GM12874 (cell line): ENCODE measurements around the gene DNASE1L1.

Experiments used
- CTCF ChIP-seq: IDR thresholded peaks from 2 replicates; pipeline ENCODE4 v1.5.1; 2011; ENCODE audit warnings: low read depth, mild to moderate bottlenecking, control low read depth, low read length, moderate library complexity; ENCODE audit not compliant: insufficient read depth

The DNASE1L1 gene

DNA sequence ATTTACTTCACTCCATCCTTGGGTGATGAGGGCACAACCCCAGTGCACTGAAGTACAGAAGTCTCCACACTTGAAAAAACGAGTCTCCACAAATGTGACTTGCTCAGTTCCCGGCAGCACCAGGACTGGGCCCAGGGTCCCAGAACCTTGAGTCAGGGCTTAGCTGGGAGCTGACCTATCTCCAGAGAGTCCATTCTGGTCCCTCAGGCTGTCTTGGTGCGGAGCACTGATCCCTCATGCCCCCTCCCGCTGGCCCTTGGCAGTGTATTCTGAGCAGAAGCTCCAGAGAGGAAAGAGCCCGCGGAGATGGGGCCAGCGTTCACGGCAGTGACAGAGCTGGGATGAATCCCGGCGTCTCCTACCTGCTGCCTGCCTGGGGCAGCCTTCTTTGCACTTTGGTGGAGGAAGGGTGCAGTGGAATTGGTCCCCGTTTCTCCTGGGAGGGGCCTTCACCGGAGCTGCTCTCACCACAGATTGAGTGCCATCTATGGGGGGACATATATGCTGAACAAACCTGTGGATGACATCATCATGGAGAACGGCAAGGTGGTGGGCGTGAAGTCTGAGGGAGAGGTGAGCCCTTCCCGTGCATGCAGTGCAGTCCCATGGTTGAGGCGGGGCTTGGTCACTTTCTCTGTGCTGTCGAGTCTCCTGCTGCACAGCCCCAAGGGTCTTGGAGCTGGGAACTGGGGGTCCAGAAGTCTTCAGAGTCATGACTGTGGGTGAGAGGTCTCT, 31.7 kb upstream of the DNASE1L1 start:
- no peak for TF ChIP-seq CTCF

DNA sequence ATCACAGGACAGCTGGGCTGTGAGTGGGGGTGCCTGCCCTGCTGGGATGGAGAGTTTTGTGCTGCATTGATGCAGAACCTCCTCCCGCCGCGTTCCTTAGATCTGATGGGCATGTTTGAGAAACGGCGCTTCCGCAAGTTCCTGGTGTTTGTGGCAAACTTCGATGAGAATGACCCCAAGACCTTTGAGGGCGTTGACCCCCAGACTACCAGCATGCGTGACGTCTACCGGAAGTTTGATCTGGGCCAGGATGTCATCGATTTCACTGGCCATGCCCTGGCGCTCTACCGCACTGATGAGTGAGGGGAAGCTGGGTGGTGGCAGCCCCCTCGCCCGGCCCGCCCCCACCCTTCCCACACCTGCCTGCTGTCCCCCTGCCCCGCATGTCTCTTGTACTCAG, 30.8 kb upstream of the DNASE1L1 start:
- no peak for TF ChIP-seq CTCF

GRCh38 chrX:154437971-154438893, 29.2 kb upstream of the DNASE1L1 start:
- no peak for TF ChIP-seq CTCF

GRCh38 chrX:154436983-154437752, 28.1 kb upstream of the DNASE1L1 start, which contains the start of gene GDI1:
TSS of gene GDI1 (plus strand) at chrX:154437154. CDS start at chrX:154437255, 101 bp downstream.
- no peak for TF ChIP-seq CTCF

DNA sequence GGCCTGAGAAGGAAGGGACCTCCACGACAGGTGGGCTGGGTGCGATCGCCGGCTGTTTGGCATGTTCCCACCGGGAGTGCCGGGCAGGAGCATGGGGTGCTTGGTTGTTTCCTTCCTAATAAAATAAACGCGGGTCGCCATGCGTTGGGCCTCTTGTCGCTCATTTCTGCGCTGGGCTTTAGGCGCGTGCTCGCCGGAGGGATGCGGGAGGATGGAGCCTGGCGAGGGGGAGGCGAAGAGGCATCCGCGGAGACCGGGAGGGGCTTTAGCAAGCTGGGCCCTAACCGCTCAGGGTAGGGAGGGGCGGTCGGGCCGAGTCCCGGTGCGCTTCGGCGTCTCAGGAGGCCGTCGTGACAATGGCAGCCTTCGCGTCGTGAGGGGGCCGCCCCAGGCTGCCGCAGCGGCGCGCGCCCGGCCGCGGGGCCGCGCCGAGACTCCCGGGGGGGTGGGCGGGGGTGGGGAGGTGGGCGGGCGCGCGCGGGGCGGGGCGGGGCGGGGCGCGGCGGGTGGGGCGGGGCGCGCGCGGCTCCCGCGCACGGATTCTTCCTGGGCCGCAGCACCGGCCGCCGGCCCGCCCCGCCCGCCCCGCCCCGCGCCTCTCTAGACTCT, 27.4 kb upstream of the DNASE1L1 start:
- TF ChIP-seq CTCF: no peak

DNA sequence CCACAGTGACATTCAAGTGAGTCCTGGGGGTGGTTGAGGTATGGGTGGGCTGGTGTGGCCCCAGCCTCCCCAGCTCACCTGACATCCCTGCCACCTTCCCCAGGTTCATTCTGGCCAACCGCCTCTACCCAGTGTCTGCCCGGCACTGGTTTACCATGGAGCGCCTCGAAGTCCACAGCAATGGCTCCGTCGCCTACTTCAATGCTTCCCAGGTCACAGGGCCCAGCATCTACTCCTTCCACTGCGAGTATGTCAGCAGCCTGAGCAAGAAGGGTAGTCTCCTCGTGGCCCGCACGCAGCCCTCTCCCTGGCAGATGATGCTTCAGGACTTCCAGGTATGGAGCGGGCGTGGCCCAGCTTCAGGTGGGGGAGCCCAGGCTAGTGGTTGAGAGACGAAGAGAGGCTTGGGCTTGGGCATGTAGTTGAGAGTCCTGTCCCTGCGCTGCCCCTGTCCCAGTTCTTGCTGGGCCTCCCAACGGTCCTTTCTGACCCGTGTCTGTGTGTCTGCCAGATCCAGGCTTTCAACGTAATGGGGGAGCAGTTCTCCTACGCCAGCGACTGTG, 26.2 kb upstream of the DNASE1L1 start:
- TF ChIP-seq CTCF: no peak
